A549 treated with dexamethasone at 1 μM for 4 hours (cell line): ENCODE data around the gene DND1. TPM values are rescaled to one million over a fixed set of nuclear protein-coding genes. Genes with fewer than 3 reads are reported as not detected.

Experiments used
- total RNA-seq: library from RNA; stranded (reverse); fragments of 200-300 nt; extraction: Qiagen RNA extraction; gene quantifications from 5 replicates; pipeline ENCODE4 v1.2.3, GENCODE V29; 2022

The DND1 gene
- 0.37 to 0.72 TPM (median 0.49 TPM) in 5 replicates for total RNA-seq

DNA sequence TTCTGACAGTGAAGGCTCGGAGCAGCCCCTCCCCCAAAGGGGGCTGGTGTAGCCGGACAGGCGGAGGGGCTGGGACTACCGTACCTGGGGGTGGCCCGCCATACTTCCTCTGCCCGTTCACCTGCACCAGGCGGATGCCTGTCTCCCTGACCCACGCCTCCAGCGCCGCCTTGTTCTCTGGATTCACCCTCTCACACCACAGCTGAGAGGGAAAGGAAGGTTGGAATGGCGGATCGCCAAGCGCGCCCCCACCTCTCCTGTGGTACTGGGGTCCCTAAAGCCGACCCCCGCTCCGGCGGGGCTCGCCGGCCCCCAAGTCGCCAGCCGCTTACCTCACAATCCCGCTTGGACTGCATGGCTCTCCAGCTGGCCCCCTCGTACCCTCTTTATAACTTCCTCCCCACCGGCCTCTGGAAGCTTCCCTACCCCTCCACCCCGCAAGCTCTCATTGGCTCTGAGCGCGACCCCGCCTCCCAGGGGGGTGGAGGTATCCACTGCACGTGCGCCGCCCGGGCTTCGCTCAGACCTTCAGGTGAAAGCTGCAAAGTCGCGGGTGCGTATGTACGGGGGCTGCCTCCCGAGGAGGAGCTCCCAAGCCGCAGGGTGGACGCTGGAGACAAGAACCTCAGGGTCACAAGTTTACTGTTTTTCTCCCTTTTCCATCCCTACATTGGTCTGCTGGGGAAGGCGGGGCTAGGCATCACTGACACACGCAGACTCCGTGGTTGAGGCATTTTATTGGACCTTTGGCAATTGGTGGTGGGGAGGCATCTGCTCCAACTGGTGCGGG, at the start of gene DND1:
DND1 (minus strand) TSS at position 390 of the 790 bp plus-strand sequence; CDS start at position 356, 34 bp downstream.

DNA sequence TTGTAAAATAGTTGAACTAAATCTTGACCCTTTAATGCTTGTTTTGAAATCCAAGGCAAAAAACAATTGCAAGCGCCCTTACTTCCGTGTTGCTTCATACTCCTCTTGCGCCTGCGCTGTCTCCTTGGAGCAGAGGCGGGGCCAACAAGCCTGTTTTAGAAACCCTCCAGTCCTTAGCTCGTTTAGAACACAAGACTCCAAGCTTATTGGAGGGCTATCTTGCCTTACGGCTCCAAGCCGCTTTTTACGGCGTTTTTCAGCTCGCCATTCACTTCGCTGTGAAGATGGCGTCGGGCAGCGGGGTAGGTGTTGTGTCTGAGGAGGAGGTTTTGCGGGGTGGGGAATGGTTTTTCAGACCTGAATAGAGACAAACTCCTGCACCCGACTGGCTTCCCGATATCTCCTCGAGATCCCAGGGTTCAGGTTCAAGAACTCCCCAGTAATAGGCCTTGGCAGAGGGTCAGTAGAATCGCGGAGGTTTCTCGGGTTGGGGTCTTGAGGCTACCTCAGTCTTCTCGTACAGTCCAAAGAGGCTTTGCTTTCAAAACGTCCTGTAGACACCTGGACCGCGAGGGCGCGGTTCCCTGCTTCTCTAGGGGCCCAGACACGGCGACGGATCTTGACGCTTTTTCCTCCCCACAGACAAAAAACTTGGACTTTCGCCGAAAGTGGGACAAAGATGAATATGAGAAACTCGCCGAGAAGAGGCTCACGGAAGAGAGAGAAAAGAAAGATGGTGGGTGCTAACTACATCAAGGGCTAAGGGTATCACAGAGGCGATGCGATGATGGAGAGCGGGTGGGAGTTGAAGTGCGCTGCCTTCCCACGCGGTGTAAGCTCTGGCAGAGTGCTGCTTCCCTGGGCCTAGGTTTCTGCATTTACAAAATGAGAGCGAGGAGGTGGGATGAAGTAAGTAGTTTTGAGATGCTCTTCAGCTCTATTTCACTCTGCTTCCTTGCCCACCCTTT, 27.1 kb upstream of the DND1 start, which contains the start of gene ZMAT2:
ZMAT2 (plus strand) TSS at position 271 of the 968 bp plus-strand sequence; CDS start at position 285, 14 bp downstream.

DNA sequence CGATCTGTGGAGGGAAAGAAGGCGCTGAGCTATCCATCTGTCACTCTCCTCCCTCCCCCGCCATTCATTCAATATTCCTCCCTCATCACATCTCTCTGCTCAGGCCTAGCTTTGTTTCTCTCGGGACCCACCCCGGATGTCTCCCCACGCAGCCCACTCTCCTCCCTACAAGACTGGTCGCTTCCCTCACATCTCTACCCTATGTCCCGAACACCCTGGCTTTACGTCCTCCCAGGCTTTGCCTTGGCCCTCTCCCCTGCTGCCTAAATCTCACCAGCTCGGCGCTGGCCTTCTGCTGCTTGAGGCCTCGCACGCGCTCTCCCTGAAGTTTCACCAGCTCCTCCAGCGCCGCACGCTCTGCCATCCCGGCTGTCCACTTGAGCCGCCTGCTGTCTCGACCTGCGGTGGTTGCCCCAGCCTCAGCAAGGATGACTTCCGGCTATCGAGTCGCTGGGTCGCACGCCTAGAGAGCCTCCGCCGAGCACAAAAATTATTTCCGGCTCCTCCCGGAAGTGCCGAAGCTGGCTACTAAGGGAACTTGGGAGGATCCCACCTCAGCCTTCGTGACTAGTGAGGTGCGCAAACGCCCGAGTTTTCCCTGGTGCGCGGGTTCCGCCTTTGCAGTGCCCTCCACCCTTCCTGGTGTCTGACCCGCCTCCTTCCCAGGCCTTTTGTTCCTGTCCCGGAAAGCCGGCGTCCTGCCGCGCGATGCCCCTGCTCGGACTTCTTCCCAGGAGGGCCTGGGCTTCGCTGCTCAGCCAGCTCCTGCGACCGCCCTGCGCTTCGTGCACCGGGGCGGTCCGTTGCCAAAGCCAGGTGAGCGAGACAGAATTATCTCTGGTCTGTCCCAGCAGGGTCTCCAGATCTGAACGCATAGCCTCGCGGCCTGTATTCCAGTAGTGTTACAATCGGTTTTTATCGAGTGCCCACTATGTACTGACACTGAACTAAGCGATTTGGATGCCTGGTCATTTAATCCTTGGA, 17.9 kb upstream of the DND1 start, which contains the start of the genes HARS1 and HARS2:
HARS1 (minus strand) TSS at position 430 of the 984 bp plus-strand sequence; CDS start at position 364, 66 bp downstream.
HARS2 (plus strand) TSS at position 515 of the 984 bp plus-strand sequence; CDS start at position 709, 194 bp downstream.

DNA sequence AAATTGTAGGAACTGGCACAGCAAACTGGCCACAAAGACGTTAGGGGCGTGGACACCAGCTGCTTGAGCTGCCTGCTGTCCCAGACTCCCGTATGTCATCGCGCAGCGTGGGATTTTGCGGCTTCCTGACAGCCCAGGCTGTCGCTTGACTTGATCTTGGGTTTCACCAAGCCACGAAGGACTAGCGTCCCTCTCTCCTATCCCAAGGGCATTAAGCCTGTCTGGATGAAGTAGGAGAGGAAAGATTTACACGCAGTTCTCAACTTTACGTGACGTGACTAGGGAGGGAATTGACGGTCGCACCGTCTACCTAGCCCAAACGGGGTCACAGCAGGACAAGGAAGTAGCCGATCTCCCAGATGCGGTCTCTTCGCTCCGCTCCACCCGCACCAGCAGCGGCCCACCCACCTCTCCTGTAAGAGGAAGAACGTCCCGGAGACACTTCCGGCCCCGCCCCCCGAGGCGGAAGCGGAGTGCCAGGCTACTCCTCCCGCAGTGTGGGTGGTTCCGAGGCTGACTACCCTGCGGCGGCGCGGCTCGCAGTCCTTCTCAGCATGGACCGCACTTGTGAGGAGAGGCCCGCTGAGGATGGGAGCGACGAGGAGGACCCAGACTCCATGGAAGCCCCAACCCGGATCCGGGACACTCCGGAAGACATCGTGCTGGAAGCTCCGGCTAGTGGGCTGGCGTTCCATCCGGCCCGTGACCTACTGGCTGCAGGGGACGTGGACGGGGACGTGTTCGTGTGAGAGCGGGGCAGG, 8.8 kb downstream of the DND1 start, which contains the start of gene WDR55:
WDR55 (plus strand) TSS at position 546 of the 761 bp plus-strand sequence; CDS start at position 555, 9 bp downstream.

DNA sequence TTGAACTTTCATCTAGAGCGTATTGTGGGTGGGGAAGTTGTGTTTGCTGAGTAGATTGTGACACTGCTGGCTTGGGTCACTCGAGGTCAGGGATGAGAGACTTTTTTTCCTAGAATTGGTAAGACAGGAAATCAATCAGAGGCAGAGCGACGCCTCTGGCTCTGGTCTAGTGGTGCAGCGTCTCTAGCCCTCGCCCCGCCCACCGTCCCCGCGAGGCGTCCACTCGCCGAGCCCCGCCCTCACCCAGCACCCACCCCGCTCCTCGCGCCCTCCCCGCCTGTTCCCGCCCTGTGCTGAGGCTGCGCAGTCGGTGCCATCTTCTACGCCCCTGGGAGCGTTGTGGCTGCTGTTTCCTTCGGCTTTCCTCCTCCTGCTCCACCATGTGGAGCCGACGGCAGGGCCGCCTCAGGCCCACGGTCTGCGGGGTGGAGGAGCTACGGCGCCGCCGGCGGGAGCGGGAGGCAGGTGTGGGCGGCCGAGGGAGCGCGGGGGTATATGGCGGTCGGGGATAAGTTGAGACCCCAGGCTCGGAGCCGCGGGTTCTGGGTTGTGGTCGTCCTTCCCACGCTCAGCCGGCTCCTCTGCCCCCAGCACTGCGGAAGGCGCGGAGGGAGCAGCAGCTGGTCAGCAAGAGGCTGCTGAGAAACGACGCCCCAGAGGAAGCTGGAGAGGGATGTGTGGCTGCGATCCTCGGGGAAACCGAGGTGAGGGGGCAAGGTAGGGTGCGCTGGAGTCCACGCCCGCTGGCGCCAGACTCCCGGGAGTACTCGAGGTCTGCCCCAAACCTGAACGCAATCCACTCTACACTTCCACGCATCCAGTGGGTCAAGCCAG, 34.0 kb downstream of the DND1 start, which contains the start of gene TMCO6:
TMCO6 (plus strand) TSS at position 304 of the 834 bp plus-strand sequence; CDS start at position 381, 77 bp downstream.

DNA sequence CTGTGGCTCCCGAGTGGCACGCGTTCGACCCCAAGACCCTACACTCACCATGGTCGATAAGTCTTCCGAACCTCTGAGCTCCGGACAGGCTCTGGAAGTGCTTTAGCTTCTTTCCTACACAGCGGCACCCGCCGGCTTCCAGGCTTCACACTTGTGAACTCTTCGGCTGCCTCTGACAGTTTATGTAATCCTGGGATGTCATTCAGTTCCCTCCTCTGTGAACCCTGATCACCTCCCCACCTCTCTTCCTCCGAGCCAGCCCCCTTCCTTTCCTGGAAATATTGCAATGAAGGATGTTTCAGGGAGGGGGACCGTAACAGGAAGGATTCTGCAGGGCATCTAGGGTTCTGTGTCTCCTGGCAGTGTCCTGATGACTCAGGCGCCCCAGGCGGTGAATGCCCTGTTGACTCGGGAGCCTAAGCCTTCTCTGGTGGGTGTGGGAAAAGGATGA, 40.3 kb downstream of the DND1 start, which contains the start of gene CD14:
CD14 (minus strand) TSS at position 155 of the 451 bp plus-strand sequence; CDS start at position 51, 104 bp downstream.

Other genes with a start within 250 kb of the DND1 start
- 1.3 to 3.1 TPM (median 1.8 TPM) in 5 replicates for gene EIF4EBP3, start 125.9 kb downstream of the DND1 start, total RNA-seq
- 37.0 to 43.4 TPM (median 40.9 TPM) in 5 replicates for gene SRA1, start 116.1 kb downstream of the DND1 start, total RNA-seq
- gene APBB3, start 109.0 kb downstream of the DND1 start, total RNA-seq = 2.9 to 6.0 TPM (median 5.6 TPM) in 5 replicates
- gene SLC35A4, start 108.7 kb downstream of the DND1 start, total RNA-seq = 64.1 to 84.6 TPM (median 81.5 TPM) in 5 replicates
- 2.6 to 3.4 TPM (median 3.0 TPM) in 5 replicates for gene CD14, start 40.4 kb downstream of the DND1 start, total RNA-seq
- 8.1 to 14.2 TPM (median 10.8 TPM) in 5 replicates for gene TMCO6, start 34.1 kb downstream of the DND1 start, total RNA-seq
- 87.2 to 125 TPM (median 90.7 TPM) in 5 replicates for gene NDUFA2, start 25.9 kb downstream of the DND1 start, total RNA-seq
- gene IK, start 25.7 kb downstream of the DND1 start, total RNA-seq = 101 to 114 TPM (median 104 TPM) in 5 replicates
- 24.6 to 32.8 TPM (median 31.8 TPM) in 5 replicates for gene WDR55, start 8.7 kb downstream of the DND1 start, total RNA-seq
- 75.3 to 80.9 TPM (median 78.3 TPM) in 5 replicates for gene HARS1, start 17.8 kb upstream of the DND1 start, total RNA-seq
- 35.2 to 39.8 TPM (median 37.8 TPM) in 5 replicates for gene HARS2, start 17.9 kb upstream of the DND1 start, total RNA-seq
- 87.0 to 126 TPM (median 90.9 TPM) in 5 replicates for gene ZMAT2, start 26.9 kb upstream of the DND1 start, total RNA-seq
- 0.08 to 0.21 TPM (median 0.18 TPM) in 5 replicates for gene PCDHA1, start 112.6 kb upstream of the DND1 start, total RNA-seq
- gene PCDHA2, start 121.3 kb upstream of the DND1 start, total RNA-seq = 0.02 to 0.09 TPM (median 0.06 TPM) in 5 replicates
- 0.69 to 1.1 TPM (median 0.82 TPM) in 5 replicates for gene PCDHA3, start 127.5 kb upstream of the DND1 start, total RNA-seq
- 1.4 to 2.3 TPM (median 1.8 TPM) in 5 replicates for gene PCDHA4, start 133.5 kb upstream of the DND1 start, total RNA-seq
- 0.52 to 0.95 TPM (median 0.85 TPM) in 5 replicates for gene PCDHA5, start 148.0 kb upstream of the DND1 start, total RNA-seq
- gene PCDHA6, start 154.4 kb upstream of the DND1 start, total RNA-seq = 0.03 to 0.13 TPM (median 0.04 TPM) in 5 replicates
- 0.07 to 0.16 TPM (median 0.12 TPM) in 5 replicates for gene PCDHA7, start 160.7 kb upstream of the DND1 start, total RNA-seq
- gene PCDHA8, start 167.6 kb upstream of the DND1 start, total RNA-seq = 0.03 to 0.06 TPM (median 0.04 TPM) in 5 replicates
- gene PCDHA9, start 174.8 kb upstream of the DND1 start, total RNA-seq = 0.01 TPM in 1 of 5 replicates, not detected in the others
- gene PCDHA10, start 182.3 kb upstream of the DND1 start, total RNA-seq = under 0.01 to 0.05 TPM (median 0.02 TPM) in 3 of 5 replicates, not detected in the others
- gene PCDHA11, start 195.4 kb upstream of the DND1 start, total RNA-seq = 0.07 to 0.34 TPM (median 0.11 TPM) in 5 replicates
- gene PCDHA12, start 201.7 kb upstream of the DND1 start, total RNA-seq = 2.8 to 3.7 TPM (median 2.9 TPM) in 5 replicates
- 0.04 to 0.09 TPM (median 0.06 TPM) in 4 of 5 replicates, not detected in the other for gene PCDHA13, start 208.5 kb upstream of the DND1 start, total RNA-seq